Activated CD8-positive, alpha-beta memory T cell treated with anti-CD3 and anti-CD28 coated beads, Interleukin-2, amount 50 U/mL, for 24 hours (primary cell): ENCODE measurements around the gene ZNF12.
"Not testable (repeated sequence)": the region's sequence is repeated elsewhere in the genome, so short reads cannot be mapped to it uniquely, and the experiment has no call there.

Experiments
- DNase-seq: peaks from one replicate; pipeline ENCODE4 v3.0.0-alpha.2; 2020; ENCODE audit errors: extremely low read depth

The ZNF12 gene

GRCh38 chr7:6706666-6707407 lies at the start of gene ZNF12:
ZNF12 (minus strand) TSS chr7:6706947; CDS start chr7:6705173, 1,774 bp downstream.
- DNase-seq, result peak; percentile 88

- not testable (repeated sequence) for DNase-seq
Measured at GRCh38 chr7:6753964-6754363, 47.2 kb upstream of the ZNF12 start, which contains the start of gene RSPH10B2. RSPH10B2 (plus strand) TSS chr7:6754103; CDS start chr7:6757678, 3,575 bp downstream.

GRCh38 chr7:6750173-6750572 lies 43.4 kb upstream of the ZNF12 start:
- not testable (repeated sequence) for DNase-seq

- not testable (repeated sequence) for DNase-seq
Measured at GRCh38 chr7:6749335-6749734, 42.6 kb upstream of the ZNF12 start.

GRCh38 chr7:6744410-6745100 lies 37.8 kb upstream of the ZNF12 start:
- not testable (repeated sequence) for DNase-seq

- not testable (repeated sequence) for DNase-seq
Measured at GRCh38 chr7:6738415-6738814, 31.7 kb upstream of the ZNF12 start.

GRCh38 chr7:6730343-6730633 lies 23.5 kb upstream of the ZNF12 start:
- no peak for DNase-seq

- peak; percentile 65 for DNase-seq
Measured at GRCh38 chr7:6729492-6730342, 23.0 kb upstream of the ZNF12 start.

- not testable (repeated sequence) for DNase-seq
Measured at GRCh38 chr7:6728893-6729491, 22.2 kb upstream of the ZNF12 start.

GRCh38 chr7:6727663-6728062 lies 20.9 kb upstream of the ZNF12 start:
- DNase-seq, result no peak

GRCh38 chr7:6726341-6726740 lies 19.6 kb upstream of the ZNF12 start:
- not testable (repeated sequence) for DNase-seq

GRCh38 chr7:6725003-6725402 lies 18.3 kb upstream of the ZNF12 start:
- DNase-seq, result no peak

GRCh38 chr7:6724351-6724750 lies 17.6 kb upstream of the ZNF12 start:
- not testable (repeated sequence) for DNase-seq

- no peak for DNase-seq
Measured at GRCh38 chr7:6718124-6718523, 11.4 kb upstream of the ZNF12 start.

- DNase-seq, result not testable (repeated sequence)
Measured at GRCh38 chr7:6715898-6716297, 9.2 kb upstream of the ZNF12 start.

- DNase-seq, result no peak
Measured at GRCh38 chr7:6714360-6714759, 7.6 kb upstream of the ZNF12 start.

- DNase-seq, result no peak
Measured at GRCh38 chr7:6709808-6710207, 3.1 kb upstream of the ZNF12 start.

- no peak for DNase-seq
Measured at GRCh38 chr7:6708304-6708703, 1.6 kb upstream of the ZNF12 start.

GRCh38 chr7:6705959-6706665 lies 635 bp downstream of the ZNF12 start:
- DNase-seq, result no peak

GRCh38 chr7:6701860-6702259 lies 4.9 kb downstream of the ZNF12 start:
- DNase-seq, result no peak

- no peak for DNase-seq
Measured at GRCh38 chr7:6700793-6701192, 6.0 kb downstream of the ZNF12 start.
